Measurements from ENCODE around the gene DBNL. TPM values are rescaled to one million over a fixed set of nuclear protein-coding genes. Genes with fewer than 3 reads are reported as not detected.

The DBNL gene
- polyA plus RNA-seq, 4 donors = 64.7 to 97.5 (median 67.9) TPM

GRCh38 chr7:44100458-44101302 is 56.2 kb downstream of the DBNL start:
- WGBS, 3 donors = 58 to 75% (median 70%) methylated on average over 10 of the region's 10 CpGs
- H3K27ac ChIP-seq (ENCODE audit: low read depth in 1 of 3, low read length in 2 of 3) = peak overlapping the region; percentile 39 to 84 (median 45)
- H3K4me3 ChIP-seq (ENCODE audit: low read depth in 1 of 3, low read length in 3 of 3) = no peak overlapping the region
- no peaks in the 10 kb centered on the region for H3K36me3 ChIP-seq (ENCODE audit: control insufficient read depth in 3 of 3, insufficient read depth in 2 of 3, low read depth in 1 of 3, low read length in 3 of 3)
- no peaks in the 10 kb centered on the region for H3K9me3 ChIP-seq (ENCODE audit: control insufficient read depth in 2 of 2, insufficient read depth in 1 of 2, low read depth in 1 of 2, low read length in 1 of 2)
- FAIRE-seq (no peak), DNase-seq (no peak)
- no peaks in the 10 kb centered on the region for H3K4me1 ChIP-seq (ENCODE audit: control insufficient read depth in 3 of 3, insufficient read depth in 2 of 3, low read depth in 1 of 3, low read length in 2 of 3)
- peaks cover 0 to 24% (median 0%) of the 10 kb centered on the region in 3 donors for H3K27me3 ChIP-seq (ENCODE audit: control insufficient read depth in 3 of 3, insufficient read depth in 3 of 3, low read length in 3 of 3)

GRCh38 chr7:44101303-44101965 is 56.9 kb downstream of the DBNL start:
- Histone ChIP-seq H3K4me3 (ENCODE audit: low read depth in 1 of 3, low read length in 3 of 3) (no peak overlapping the region), H3K27ac (ENCODE audit: low read depth in 1 of 3, low read length in 2 of 3) (peak overlapping the region in 2 of 3 donors; percentile 39 to 84), H3K4me1 (ENCODE audit: control insufficient read depth in 3 of 3, insufficient read depth in 2 of 3, low read depth in 1 of 3, low read length in 2 of 3) (no peaks in the 10 kb centered on the region), H3K9me3 (ENCODE audit: control insufficient read depth in 2 of 2, insufficient read depth in 1 of 2, low read depth in 1 of 2, low read length in 1 of 2) (no peaks in the 10 kb centered on the region), H3K27me3 (ENCODE audit: control insufficient read depth in 3 of 3, insufficient read depth in 3 of 3, low read length in 3 of 3) (peaks cover 0 to 32% (median 4%) of the 10 kb centered on the region in 3 donors), H3K36me3 (ENCODE audit: control insufficient read depth in 3 of 3, insufficient read depth in 2 of 3, low read depth in 1 of 3, low read length in 3 of 3) (no peaks in the 10 kb centered on the region)
- WGBS, 3 donors = 82 to 87% (median 87%) methylated on average over 3 of the region's 3 CpGs
- DNase-seq (no peak), FAIRE-seq (no peak)

- no peak for DNase-seq
- Histone ChIP-seq H3K4me3 (ENCODE audit: low read depth in 1 of 3, low read length in 3 of 3) (no peak overlapping the region), H3K9me3 (ENCODE audit: control insufficient read depth in 2 of 2, insufficient read depth in 1 of 2, low read depth in 1 of 2, low read length in 1 of 2) (no peaks in the 10 kb centered on the region), H3K27ac (ENCODE audit: low read depth in 1 of 3, low read length in 2 of 3) (peak overlapping the region in 1 of 3 donors; percentile 47), H3K4me1 (ENCODE audit: control insufficient read depth in 3 of 3, insufficient read depth in 2 of 3, low read depth in 1 of 3, low read length in 2 of 3) (no peaks in the 10 kb centered on the region), H3K27me3 (ENCODE audit: control insufficient read depth in 3 of 3, insufficient read depth in 3 of 3, low read length in 3 of 3) (peaks cover 0 to 33% (median 4%) of the 10 kb centered on the region in 3 donors), H3K36me3 (ENCODE audit: control insufficient read depth in 3 of 3, insufficient read depth in 2 of 3, low read depth in 1 of 3, low read length in 3 of 3) (peaks cover 0 to 3% (median 0%) of the 10 kb centered on the region in 3 donors)
- 85 to 89% (median 85%) methylated on average over 14 of the region's 14 CpGs for WGBS, 3 donors
- no peak for FAIRE-seq
These were observed 57.7 kb downstream of the DBNL start for GRCh38 chr7:44101966-44102845.

- no peak overlapping the region for H3K4me3 ChIP-seq (ENCODE audit: low read depth in 1 of 3, low read length in 3 of 3)
- H3K27me3 ChIP-seq (ENCODE audit: control insufficient read depth in 3 of 3, insufficient read depth in 3 of 3, low read length in 3 of 3) = peaks cover 0 to 33% (median 4%) of the 10 kb centered on the region in 3 donors
- no peak for FAIRE-seq
- H3K9me3 ChIP-seq (ENCODE audit: control insufficient read depth in 2 of 2, insufficient read depth in 1 of 2, low read depth in 1 of 2, low read length in 1 of 2) = no peaks in the 10 kb centered on the region
- no peaks in the 10 kb centered on the region for H3K4me1 ChIP-seq (ENCODE audit: control insufficient read depth in 3 of 3, insufficient read depth in 2 of 3, low read depth in 1 of 3, low read length in 2 of 3)
- DNase-seq = no peak
- peaks cover 0 to 5% (median 0%) of the 10 kb centered on the region in 3 donors for H3K36me3 ChIP-seq (ENCODE audit: control insufficient read depth in 3 of 3, insufficient read depth in 2 of 3, low read depth in 1 of 3, low read length in 3 of 3)
- WGBS, 3 donors = 49 to 77% (median 56%) methylated on average over 8 of the region's 8 CpGs
- peak overlapping the region in 1 of 3 donors; percentile 47 for H3K27ac ChIP-seq (ENCODE audit: low read depth in 1 of 3, low read length in 2 of 3)
These were observed 58.5 kb downstream of the DBNL start for GRCh38 chr7:44102846-44103565.

- Histone ChIP-seq H3K36me3 (ENCODE audit: control insufficient read depth in 3 of 3, insufficient read depth in 2 of 3, low read depth in 1 of 3, low read length in 3 of 3) (peaks cover 0 to 5% (median 0%) of the 10 kb centered on the region in 3 donors), H3K4me3 (ENCODE audit: low read depth in 1 of 3, low read length in 3 of 3) (peak overlapping the region in 1 of 3 donors; percentile 25), H3K9me3 (ENCODE audit: control insufficient read depth in 2 of 2, insufficient read depth in 1 of 2, low read depth in 1 of 2, low read length in 1 of 2) (no peaks in the 10 kb centered on the region), H3K4me1 (ENCODE audit: control insufficient read depth in 3 of 3, insufficient read depth in 2 of 3, low read depth in 1 of 3, low read length in 2 of 3) (no peaks in the 10 kb centered on the region), H3K27me3 (ENCODE audit: control insufficient read depth in 3 of 3, insufficient read depth in 3 of 3, low read length in 3 of 3) (peaks cover 0 to 33% (median 4%) of the 10 kb centered on the region in 3 donors), H3K27ac (ENCODE audit: low read depth in 1 of 3, low read length in 2 of 3) (peak overlapping the region in 1 of 3 donors; percentile 35)
- 42 to 58% (median 51%) methylated on average over 8 of the region's 8 CpGs for WGBS, 3 donors
- FAIRE-seq (no peak), DNase-seq (no peak)
These were observed 59.0 kb downstream of the DBNL start for GRCh38 chr7:44103566-44103922.

- peak within 1 kb of the TSS; percentile 33 to 60 (median 48) for H3K4me3 ChIP-seq (ENCODE audit: low read depth in 1 of 3, low read length in 3 of 3)
- H3K27ac ChIP-seq (ENCODE audit: low read depth in 1 of 3, low read length in 2 of 3) = peak within 1 kb of the TSS in 2 of 3 donors; percentile 28 to 59
- H3K9me3 ChIP-seq (ENCODE audit: control insufficient read depth in 2 of 2, insufficient read depth in 1 of 2, low read depth in 1 of 2, low read length in 1 of 2) = no peaks in the 10 kb centered on the region
- peaks cover 0 to 5% (median 0%) of the 10 kb centered on the region in 3 donors for H3K36me3 ChIP-seq (ENCODE audit: control insufficient read depth in 3 of 3, insufficient read depth in 2 of 3, low read depth in 1 of 3, low read length in 3 of 3)
- DNase-seq = peak in 1 of 2 donors; percentile 40
- no peaks in the 10 kb centered on the region for H3K4me1 ChIP-seq (ENCODE audit: control insufficient read depth in 3 of 3, insufficient read depth in 2 of 3, low read depth in 1 of 3, low read length in 2 of 3)
- FAIRE-seq = no peak
- peaks cover 0 to 33% (median 4%) of the 10 kb centered on the region in 3 donors for H3K27me3 ChIP-seq (ENCODE audit: control insufficient read depth in 3 of 3, insufficient read depth in 3 of 3, low read length in 3 of 3)
- 3 to 4% (median 3%) methylated on average over 41 to 87 of the region's 87 CpGs for WGBS, 3 donors
These were observed 59.7 kb downstream of the DBNL start, which contains the start of gene AEBP1 for GRCh38 chr7:44103923-44104859. Gene AEBP1, plus strand, starts transcription at chr7:44104345. Its CDS starts 321 bp downstream, at chr7:44104666.
